Limb (tissue), 2 donors: Measurements from ENCODE around the gene PDE3B.
"Not testable (repeated sequence)": the region's sequence is repeated elsewhere in the genome, so short reads cannot be mapped to it uniquely, and the experiment has no call there.

Experiments used
- DNase-seq, 2 donors: peaks; one replicate each; pipeline ENCODE4 v3.0.0-alpha.2; 2016; ENCODE audit errors: extremely low spot score in 2 of 2

PDE3B gene

DNA sequence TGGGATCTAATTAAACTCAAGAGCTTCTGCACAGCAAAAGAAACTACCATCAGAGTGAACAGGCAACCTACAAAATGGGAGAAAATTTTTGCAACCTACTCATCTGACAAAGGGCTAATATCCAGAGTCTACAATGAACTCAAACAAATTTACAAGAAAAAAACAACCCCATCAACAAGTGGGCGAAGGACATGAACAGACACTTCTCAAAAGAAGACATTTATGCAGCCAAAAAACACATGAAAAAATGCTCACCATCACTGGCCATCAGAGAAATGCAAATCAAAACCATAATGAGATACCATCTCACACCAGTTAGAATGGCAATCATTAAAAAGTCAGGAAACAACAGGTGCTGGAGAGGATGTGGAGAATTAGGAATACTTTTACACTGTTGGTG, 240.1 kb downstream of the PDE3B start:
- not testable (repeated sequence) for DNase-seq

DNA sequence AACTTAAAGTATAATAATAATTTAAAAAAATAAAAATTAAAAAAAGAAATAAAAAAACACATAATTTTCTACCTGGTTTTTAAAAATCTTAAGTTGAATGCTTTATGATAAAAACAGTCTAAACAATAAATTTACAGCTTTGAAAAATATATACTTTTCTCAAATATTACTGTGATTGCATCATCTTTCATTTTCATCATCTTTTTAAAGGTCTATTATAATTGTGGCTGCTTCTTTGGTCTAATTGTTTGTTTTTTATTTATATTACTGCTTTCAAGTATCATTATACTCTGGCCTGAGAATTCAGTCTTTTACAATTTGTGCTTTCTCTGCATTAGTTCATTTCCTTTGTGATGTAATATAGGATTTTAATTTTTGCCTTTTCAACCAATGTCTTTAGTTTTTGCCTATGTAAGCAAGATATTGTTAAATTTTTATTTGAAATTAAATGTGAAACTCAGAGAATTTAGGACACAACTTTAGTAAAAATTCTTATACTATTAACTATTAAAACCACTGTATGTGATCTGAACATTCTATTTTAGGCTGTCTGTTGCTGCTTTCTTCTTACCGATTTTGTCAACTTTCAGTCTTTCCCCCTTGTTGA, 241.2 kb downstream of the PDE3B start:
- DNase-seq, result no peak

DNA sequence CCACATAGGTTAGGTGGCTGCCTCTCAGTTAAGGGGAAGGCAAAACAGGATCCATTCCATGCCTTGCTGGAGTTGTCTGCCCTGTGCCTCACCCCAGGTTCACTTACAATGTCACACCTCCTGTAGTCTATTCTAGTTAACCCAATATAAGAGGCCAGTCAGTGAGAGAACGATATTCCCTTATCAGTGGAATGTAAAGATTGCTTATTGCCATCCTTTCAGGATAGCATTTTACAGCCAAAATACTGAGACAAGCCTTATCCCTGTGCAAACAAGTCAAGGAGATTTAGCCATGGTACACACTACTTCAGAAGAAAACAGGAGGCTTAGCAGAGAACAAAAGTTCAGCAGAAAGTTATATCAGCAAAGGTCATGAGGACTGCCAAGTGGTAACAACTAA, 242.9 kb downstream of the PDE3B start:
- DNase-seq, result no peak

DNA sequence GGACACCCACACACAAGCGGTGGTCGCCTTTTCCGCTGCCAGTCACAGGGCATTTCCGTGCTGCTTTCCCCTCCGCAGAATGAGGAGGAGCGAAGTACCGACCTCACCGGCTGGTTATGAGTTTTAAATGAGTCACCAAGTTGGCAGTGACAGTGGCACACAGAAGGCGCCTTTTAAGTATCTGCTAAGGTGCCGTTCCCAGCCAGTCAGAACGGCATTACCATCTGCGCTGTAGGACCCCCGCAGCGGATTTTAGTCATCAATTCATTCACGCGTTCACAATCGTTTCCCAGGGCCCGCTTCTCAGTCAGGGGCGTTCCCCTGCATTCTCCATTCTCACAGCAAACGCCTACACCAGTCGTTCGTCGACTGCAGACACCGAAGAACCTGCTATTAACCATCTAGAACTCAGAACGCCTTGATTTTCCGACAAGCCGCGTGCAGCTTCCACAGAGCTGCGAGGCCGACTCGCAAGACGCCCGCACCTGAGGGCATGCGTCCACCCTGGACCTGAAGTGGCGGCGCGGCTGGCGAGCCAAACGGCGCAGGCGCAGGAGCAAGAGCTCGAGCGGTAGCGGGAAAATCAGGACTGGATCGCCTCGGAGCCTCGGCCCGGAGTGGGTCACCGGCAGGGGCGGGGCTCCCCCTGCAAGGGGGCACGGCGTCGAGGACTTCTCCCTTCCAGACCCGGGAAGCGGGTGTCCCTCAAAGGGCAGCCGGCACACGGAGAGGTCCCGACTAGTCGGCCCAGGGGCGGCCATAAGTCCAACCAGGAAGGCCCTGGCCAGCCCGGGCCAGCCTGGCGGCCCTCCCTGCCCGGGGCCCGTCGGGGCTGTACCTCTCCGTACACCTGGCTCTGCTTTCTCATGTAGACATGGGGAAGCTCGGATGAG, 247.8 kb downstream of the PDE3B start:
- peak; percentile 89 to 95 for DNase-seq

DNA sequence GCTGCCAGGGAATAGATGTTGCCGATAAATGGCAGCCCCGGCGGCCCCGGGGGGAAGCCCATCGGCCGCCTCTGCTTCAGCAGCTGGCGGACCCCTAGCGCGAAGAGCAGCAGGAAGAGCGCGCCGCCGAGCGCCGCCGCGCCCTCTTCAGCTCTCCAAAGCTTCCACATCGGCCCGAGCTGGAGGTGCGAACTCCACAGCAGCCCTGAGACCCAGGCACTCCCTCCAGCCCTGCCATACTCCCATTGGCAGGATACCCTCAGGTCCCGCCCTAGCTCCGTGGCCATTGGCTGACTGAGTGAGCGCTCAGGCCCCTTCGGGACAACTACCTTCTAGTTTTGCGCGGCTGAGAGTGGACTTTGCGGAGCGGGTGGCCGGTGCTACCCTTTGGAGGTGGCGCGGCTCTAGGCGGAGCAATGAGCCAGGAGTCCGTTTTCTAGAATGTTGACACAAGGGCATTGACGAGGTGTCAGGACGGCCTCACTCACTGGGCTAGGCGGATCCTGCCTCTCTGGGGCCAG, 248.5 kb downstream of the PDE3B start, which contains the start of gene CYP2R1:
CYP2R1 (minus strand) TSS at position 196 of the 521 bp plus-strand sequence; CDS start at position 170, 26 bp downstream.
- peak; percentile 92 to 94 for DNase-seq

DNA sequence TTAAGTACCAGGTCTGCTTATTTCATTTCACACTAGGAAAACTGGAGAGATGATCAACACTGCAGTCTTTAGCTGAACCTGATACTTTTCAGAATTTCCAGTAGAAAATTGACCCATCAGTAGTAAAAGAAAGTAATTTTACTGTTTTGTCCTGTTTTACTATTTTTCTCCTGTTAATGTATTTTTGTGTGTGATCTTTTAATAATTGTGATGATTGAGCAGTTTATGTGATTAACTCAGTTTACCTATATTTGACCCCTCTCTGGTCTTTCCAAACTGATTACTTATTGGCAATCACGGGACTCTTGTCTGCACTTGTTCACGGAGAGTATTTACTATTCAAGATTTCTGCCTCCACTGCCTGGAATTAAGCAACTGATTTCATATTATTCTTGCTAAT, 249.0 kb downstream of the PDE3B start:
- DNase-seq, result no peak

DNA sequence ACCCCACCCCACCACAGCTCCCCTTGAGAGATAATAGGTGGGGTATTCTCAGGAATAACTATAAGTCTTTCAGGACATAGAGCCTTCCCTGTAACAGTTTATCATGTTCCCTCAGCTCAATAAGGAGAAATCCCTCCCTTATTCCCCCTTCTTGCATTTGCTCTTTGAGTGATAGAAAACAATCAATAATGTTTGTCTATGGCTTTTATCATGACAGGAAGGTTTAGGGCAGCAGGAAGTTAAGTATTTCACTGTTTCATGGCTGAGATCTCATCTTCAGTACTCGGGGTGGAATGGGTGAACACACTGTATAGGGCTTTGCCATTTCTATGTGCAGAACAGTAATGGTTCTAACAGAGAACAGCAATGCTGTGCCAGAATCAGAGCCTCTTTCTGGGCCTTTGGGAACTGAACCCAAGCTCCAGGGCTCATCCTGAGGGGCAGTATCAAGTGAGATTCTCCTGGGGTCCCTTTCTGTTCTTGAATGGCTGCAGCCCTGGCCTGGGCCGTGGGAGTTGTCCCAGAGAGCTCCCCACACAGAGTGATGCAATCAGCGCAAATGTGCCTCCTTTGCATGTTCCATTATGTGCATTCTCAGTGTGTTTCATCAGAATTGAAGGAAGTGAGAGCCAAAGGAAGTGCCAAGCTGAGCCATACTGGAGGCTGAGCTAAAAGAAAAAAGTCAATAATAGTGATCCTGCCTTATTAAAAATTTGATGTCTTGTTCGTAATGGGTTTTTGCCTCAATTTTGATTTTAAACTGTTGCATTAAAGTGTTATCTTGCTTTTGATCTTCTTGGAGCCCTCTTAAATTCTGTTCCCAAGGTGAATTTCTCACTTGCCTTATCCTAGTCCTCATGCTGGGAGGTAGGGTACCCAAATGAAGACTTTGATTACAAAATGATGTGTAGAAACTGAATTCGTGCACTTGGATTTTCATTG, 251.3 kb downstream of the PDE3B start:
- DNase-seq, result no peak

DNA sequence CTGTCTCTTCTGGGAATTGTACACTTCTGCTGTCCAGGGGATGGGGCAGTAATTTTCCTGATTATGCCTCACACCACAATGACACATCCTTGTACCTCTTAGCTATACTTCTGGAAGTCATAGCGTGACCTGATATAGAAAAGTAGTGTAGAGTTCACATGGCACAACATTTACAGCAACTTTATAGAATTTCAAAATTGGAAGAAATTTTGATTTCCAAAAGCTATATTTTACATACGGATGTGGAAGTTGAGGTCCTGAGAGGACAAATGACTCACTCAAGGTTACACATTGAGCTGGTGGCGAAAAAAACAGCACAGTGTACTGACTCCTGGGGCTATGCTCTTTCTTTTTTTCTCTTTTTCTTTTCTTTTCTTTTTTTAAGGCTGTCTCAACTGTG, 254.8 kb downstream of the PDE3B start:
- DNase-seq, result no peak

DNA sequence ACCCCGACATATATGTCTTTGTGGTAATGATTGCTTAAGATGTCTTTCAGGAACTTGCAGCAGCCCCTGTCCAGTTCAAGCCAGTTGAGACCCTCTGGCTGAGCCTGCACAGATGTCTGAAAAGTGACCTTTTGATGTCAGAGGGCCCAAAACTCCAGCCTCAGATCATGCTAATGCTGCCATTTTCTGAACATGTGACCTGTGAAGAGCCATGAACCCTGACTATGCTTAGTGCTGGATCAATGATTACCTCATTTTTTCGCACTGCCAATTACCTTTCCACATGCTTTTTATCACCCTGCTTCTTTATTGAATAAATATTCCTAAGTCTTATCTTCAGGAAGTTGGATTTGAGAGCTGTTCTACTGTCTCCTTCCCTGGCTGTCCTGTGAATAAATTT, 255.3 kb downstream of the PDE3B start:
- DNase-seq, result no peak

DNA sequence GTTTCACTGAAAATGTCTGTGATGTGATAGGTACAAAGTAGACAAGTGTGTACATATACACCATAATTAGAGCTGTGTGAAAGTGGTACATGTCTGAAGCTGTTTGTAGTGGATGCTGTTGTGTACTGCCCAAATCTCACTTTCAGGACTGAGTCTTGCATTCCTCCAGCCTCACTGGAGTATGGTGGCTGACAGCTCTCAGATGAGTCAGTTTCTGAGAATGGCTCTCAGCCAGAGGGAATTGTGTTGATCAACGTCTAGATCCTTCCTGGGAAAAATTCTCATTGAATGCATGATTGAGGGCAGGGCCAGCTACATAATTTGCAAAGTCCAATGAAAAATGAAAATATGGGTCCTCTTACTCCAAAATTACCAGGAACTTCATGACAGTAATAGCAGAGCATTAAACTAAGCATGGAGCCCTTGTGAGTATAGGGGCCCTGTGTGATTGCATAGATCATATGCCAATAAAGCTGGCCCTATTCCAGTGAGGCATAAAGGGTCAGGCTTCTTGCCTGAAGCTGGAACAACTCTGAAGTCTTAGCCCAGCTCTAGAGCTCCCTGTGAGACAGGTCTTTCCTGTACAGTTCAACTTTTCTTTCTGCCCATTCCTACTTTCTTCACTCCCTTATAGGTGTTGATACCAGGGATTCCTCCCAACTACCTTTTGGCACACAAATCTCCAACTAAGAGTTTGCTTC, 259.2 kb downstream of the PDE3B start:
- DNase-seq, result no peak

DNA sequence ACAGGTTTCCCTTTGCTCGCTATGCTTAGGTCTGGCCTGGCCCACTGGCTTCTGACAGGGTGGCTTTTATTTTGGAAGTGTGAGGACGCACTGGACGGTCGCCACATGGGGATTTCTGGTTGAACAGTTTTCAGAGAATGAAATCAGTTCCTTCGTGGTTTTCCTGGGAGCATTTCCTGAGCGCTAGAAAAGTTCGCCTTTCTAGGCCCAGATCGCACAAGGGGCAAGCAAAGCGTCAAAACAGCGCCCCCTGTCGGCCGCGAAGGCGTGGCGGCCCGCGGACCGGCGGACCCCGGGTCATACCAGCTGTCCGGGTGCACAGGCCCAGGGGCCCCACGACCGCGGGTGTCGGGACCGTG, 261.1 kb downstream of the PDE3B start:
- DNase-seq, result peak; percentile 78 to 84

DNA sequence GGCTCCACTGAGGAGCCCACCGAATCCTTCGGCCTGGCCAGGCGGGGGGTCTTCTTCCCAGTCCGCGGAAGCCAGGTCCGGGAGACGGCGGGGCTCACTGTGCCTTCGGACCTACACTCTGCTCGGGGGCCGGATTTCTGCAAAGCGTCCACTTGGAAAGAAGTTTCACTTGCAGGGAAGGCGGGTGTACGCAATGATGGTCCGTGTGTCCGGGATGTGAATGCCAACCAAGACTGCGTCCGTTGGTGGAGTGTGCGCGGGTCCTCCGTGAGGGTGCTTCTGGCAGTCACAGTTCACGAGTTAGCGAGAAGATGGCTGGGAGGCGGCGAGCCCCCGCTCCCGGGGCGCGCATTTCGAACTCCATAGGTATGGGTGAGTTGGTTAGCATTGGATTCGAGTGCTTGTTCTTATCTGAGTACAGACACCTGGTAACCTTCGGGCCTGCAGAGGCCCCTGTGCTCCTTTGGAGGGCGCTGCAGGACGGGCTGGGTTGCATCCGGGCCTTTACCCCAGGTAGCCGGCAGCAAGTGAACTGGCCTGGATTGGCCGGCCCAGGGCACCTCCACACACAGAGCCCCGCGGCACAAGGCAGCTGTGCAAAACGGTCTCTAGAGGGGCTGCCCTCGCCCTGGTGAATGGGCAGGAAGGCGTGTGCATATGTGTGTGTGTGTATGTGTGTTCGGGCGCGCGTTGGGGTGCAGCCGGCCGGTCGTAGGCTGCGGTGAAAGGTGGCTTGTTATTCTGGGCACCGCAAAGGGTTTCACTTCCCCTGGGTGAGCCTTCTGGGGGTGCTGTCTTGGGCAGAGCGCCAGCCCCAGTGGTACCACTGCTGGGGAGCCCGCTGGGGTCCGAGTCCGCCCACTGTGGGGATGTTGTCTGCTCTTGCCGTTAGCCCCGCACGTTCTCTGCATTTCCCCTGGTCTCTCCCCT, 261.8 kb downstream of the PDE3B start:
- peak in 1 of 2 donors; percentile 72 for DNase-seq

DNA sequence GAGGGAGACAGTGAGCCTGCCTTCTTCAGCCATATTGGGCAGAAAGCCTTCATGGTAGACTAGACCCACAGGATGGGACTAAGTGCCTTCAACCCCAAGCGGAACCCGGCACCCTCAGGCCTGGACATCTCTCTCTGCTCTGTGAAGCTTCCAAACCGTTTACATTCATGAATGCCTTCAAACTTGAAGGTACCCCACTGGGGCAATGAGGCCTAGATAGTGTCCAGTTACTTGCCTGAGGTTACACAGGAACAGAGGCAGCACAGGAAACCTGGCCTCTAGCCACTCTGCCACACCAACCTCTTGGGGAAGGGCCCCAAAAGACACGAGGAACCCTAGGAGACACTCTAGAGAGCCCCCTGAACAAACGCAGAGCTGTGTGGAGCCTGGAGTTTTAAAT, 263.0 kb downstream of the PDE3B start:
- DNase-seq, result no peak

DNA sequence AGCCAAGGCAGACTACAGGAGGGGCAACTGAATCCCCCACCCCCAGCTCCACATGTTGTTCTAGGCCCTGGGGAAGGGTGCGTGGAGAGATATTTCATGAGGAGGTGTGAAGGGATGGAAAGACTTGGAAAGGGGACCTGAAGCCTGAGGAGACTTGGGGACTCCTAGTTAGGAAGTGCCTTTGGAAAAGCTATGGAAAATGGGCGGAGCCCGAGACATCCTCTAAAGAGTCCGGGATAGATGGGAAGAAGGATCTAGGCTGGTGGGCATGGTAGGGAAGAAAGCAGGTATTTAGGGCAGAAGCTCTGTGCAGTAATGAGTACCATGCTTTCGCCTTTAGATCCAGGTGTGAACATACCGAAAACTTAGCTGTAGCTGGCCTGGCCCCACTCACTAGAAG, 263.4 kb downstream of the PDE3B start:
- no peak for DNase-seq

DNA sequence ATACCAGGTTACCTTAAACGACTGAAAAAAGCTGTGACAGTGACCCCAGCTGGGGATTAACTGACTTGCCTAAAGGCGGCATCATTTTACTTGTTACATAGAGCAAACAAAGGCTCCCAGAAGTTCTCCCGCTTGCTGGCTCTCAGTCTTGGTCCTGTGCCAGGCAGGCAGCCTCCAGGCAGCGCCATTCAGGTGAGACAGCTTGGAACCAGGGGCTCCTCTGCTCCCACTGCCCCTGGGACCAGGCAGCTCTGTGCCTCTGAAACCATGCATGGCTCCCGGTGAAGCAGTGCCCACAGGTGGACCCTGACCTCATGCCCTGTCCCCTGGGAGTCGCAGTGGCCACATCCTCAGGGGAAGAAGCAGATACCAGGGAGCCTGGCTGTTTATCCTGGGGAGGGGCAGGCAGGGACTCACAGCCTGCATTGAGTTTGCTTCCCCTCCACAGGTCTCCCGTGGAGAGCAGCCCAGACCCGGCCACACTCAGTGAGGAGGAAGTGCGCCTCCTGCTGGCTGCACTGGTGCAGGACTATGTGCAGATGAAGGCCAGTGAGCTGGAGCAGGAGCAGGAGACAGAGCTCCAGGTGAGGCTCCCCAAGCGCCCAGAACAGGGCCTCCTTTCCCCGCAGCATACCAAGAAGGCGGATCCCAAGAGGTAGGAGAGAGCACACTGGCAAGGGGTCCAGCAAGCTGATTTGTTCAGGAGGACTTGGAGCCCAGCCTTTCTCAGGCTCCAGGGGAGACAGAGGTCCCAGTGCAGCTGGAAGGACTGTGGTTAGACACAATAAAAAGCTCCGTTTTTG, 264.0 kb downstream of the PDE3B start:
- DNase-seq, result peak in 1 of 2 donors; percentile 75

DNA sequence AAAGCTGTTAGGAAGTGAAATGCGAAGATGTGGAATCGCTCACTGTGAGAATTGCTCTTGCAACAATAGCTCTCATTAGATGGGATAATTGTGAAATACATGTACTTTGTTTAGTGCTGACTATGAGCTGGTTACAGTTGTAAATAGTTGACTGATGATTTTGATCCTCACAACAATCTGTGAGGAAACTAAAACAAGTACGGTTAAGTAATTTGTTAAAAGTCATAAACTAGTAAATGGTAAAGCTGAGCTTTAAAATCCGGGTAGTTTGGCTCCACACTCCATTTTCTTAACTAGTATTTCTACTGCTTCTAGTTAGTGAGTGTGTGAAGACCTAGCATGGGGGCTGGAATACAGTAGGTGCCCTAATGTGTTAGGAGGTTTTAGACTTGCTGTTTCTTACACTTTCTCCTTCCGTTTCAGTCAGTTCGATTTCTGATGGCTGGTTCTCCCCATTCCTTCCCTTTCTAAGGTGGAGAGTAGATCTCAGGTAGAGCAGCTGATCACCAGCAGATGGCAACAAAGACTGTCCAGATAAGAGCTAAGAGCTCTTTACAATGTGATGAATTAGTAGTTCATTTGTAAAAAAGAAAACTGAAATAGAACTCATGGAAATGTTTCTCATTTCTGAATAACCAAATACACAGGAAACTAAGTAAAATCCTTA, 264.7 kb downstream of the PDE3B start:
- DNase-seq, result peak; percentile 34 to 53

DNA sequence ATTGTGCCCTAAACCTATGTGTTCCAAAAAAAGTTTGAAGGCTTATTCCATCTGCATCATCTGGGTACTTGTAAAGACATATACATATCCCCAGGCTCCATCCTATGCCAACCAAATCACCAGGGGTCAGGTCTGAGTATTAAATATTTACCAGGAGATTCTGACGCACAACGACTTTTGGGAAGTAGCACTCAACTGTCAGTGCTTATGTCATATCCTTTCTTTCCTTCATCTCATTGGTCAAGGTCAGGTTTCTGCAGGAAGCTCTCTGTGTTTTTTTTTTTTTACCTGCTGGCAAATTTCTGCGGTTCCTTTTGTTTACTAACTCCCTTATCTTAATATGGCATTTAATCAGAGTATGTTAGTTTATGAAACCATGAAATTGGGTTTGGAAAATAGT, 270.9 kb downstream of the PDE3B start:
- DNase-seq, result no peak

DNA sequence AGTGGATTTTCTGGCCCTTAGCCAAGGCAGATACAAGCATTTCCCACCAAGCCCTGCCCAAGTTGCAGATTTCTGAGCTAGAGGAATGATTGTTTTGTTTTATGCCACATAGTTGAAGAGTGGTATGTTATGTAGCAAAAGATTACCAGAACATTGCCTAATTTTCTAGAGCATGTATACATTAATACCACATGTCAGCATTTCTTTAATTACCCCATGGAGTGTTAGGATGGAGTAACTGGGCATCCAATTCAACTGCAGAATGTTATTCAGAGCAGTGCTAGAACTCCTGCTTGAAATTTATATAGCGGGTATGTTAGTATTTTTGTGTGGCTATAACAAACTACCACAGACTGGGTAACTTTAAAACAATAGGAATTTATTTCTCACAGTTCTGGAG, 272.8 kb downstream of the PDE3B start:
- DNase-seq, result no peak
